HS-27A (cell line): Measurements from ENCODE around the gene SLC22A14.
"Not testable (repeated sequence)": the region's sequence is repeated elsewhere in the genome, so short reads cannot be mapped to it uniquely, and the experiment has no call there.

Source experiments
- DNase-seq: peaks from one replicate; pipeline ENCODE4 v3.0.0-alpha.2; 2012; ENCODE audit warnings: low read depth, missing footprints

Gene SLC22A14, protein sequence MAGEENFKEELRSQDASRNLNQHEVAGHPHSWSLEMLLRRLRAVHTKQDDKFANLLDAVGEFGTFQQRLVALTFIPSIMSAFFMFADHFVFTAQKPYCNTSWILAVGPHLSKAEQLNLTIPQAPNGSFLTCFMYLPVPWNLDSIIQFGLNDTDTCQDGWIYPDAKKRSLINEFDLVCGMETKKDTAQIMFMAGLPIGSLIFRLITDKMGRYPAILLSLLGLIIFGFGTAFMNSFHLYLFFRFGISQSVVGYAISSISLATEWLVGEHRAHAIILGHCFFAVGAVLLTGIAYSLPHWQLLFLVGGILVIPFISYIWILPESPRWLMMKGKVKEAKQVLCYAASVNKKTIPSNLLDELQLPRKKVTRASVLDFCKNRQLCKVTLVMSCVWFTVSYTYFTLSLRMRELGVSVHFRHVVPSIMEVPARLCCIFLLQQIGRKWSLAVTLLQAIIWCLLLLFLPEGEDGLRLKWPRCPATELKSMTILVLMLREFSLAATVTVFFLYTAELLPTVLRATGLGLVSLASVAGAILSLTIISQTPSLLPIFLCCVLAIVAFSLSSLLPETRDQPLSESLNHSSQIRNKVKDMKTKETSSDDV

DNA sequence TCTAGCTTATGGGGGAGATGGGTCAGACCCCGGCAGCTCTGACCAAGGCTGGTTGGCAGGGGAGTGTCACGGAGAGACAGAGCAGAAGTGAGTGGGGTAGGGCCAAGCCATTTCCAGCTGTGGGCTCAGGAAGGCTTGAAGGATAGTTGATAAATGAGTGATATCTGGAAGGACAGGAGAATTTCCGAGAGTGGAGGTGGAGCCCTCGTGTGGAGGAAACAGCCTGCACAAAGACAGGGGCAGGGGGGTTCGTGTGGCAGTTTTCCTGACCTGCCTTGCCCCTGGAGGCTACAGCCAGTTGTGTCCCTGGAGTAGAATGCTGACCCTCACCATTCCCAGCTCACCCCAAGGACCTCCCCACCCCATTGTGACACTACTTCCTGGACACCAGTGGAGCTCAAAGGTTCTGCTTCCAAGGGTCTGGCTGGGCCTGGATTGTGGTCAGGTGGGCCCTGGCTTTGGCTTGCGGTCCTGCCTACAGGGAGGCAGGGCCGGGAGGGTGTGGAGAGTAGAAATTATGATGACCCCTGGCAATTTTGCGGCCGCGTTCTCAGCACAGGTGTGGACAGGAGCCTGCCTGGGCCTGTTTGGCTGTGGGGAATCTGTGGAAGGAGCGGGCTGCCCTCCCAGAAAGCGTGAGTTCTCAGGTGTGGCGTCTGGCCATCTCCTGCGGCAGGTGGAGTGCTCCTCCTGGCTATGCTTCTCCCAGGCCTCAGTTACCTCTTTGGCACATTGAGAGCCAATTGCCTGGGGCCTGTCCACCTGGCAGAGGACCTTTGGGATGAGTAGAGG lies at the start of gene SLC22A14:
SLC22A14 (plus strand) TSS at position 400 of the 792 bp plus-strand sequence. CDS start 23,733 bp downstream, outside the sequence.
- no peak for DNase-seq

DNA sequence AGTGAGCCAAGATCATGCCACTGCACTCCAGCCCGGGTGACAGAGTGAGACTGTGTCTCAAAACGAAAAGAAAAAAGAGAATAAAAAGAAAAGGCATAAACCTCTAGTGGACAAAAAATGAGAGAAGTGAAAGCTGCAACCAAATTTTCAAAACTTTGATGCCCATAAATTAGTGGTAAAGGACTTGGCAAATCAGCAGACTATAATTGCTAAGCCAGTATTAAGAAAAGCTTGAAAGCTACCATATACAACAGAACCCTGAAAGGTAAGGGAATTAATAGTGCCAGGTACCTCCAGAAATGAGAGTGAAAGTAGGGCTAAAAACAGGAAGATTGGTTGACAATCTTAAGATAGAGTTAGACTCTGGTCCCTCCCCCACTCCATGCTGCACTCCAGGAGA lies 49.4 kb upstream of the SLC22A14 start:
- no peak for DNase-seq

DNA sequence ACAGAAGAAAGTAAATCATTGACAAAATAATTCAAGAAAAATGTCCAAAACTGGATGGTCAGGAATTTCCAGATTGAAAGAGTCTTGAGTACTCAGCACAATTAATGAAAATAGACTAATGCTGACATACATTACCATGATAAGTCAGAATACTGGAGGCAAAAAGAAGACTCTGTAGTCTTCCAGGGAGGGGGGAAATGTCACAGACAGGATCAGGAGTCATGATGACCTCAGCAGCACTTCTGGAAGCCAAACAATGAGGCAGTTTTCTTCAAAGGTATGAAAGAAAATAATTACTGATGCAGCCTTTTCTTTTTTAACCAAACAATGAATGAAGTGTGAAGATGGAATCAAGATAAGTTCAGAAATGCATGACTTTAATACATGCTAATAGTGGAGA lies 46.6 kb upstream of the SLC22A14 start:
- no peak for DNase-seq

DNA sequence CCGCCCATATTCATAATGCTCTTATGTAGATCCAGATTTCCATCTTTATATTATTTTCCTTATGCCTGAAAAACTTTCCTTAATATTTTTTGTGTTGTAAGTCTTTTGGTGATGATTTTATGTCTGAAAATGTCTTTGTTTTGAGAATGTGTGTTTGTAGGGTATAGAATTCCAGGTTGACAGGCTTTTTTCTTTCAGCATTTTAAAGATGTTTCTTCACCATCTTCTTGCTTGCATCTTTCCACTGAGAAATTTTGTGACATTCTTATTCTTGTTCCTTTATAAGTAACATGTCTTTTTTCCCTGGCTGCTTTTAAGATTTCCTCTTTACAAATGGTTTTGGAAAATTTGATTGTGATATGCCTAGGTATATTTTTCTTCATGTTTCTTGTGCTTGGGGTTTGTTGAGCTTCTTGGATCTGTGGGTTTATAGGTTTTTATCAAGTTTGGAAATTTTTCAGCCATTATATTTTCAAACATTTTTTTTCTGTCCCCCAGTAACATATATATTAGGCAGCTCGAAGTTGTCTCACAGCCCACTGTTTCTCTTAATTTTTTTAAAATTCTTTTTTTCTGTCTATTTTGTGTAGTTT lies 43.6 kb upstream of the SLC22A14 start:
- no peak for DNase-seq

DNA sequence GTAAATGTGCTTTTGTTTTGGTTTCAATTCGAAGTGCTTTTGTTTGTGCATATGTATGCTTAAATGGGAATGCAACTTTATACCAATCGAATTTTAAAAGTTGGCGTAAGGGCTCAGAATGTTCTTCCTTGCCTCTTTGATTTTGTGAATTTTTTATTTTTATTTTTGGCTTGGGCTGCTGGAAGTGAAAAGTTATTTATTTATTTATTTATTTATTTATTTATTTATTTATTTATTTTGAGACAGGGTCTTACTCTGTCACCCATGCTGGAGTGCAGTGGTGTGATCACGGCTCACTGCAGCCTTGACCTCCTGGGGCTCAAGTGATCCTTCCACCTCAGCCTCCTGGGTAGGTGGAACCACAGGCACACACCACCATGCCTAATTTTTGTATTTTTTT lies 39.3 kb upstream of the SLC22A14 start:
- not testable (repeated sequence) for DNase-seq

DNA sequence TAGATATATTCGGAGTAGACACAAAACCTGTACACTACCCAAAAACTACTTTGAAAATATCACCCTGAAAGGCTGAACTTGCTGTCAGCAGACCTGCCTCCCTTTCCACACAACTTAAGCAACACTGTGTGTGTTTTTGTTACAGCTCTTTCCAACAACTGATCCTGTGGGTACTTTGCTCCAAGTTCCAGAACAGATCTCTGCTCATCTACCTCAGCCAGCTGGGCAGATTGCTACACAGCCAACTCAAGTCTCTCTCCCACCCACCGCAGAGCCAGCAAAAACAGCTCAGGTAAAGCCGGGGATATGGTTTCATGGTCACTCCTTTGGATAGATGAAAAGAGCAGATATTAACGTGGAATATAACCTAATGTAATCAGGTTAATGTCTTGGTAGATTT lies 36.2 kb upstream of the SLC22A14 start:
- DNase-seq: no peak

DNA sequence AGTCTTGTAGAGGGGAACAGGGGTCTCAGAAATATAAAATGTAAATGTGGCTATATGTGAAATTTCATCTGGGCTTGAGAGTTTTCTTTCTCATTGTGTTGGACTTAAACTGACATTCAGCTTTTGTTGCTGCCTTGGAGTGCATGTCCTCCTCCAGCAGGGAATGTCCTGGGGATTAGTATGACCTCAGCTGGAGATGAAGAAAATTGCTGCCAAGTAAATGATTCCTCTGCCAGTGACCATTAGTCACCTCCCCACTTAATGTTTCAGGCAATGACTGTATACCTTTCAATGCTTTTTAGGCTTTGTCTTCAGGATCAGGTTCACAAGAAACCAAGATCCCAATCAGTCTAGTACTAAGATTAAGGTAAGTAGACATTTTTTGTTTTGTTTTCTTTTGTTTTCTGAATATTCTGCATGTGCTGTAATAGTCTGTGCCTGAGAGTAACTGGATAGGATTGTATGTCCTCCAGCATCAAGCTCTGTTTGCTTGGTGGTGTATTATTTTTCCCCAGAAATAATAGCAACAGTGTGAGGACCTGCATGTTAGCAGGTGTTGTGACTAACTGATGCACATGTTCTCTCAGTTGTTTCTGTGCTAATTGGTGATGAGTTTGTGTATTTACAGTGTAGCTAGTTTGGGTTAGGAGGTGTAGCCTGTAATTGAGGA lies 34.6 kb upstream of the SLC22A14 start:
- DNase-seq: peak; percentile 49

DNA sequence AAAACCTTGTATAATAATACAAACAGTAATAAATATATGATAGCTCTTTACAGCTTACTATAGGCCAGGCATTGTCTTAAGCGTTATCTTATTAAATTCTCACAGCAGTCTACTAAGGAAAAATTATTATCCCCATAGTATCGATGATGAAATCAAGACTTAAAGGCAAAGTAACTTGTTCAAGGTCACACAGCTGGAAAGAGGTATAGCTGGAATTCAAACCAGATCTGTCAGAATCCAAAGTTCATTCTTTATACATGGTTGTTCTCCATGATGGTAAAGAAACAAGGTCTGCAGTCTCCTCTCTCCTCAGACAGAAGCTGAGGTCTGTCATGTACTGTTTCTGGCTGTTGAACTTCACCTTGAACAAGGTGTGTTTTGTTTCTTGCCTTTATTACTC lies 31.9 kb upstream of the SLC22A14 start:
- no peak for DNase-seq

DNA sequence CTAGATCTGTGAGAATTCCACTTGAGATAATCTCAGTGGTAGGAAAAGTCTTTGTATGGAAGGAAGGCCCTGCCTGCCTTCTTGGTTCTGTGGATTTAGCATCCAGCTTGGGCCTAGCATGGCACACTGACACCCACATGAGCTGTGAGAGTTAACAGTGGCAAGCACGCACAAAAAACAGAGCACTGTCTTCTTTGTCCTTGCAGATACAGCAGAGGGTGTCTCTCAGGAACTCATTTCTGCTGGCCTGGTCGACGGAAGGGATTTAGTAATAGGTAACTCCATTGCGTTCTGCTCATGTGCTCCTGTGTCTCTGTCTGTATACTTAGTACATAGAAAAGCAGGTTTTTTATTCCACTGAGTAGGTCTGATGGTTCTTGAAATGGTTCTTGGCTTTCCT lies 30.9 kb upstream of the SLC22A14 start:
- DNase-seq: no peak

DNA sequence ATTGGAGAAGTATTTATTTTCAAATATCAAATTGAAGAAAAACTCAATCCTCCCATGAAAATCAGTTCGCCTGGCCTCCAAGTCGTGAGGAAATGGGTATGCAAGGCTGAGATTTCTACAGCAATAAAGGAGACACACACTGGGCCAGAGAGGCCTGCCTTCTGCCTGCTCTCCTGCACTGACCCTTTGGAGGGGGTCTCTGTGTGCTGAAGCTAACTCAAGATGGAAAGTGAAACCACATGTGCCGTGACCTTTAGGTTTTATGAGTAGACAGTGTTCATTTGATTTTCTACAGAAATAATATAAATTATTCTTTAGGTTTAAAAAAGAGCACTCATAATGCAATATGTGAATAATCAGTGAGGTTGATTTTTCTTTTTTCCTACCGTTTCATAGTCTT lies 28.4 kb upstream of the SLC22A14 start:
- no peak for DNase-seq

DNA sequence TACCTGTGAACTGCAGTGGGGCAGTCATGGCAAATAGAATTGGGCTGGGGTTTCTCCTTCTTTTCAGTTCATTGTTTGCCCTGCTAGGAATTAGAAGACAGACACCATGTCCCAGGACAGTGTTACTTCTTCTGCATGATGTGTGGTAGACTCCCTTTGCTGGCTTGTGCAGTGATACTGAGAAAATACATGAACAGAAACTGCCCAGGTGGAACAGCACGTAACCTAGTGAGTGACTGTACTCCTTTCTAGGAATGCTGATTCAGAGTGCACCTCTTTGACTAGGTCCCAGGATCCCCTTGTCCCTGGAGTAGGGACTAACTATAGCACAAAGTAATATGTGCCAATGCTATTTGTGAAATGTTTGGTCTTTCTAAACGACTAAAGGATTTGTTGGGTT lies 27.2 kb upstream of the SLC22A14 start:
- DNase-seq: no peak

DNA sequence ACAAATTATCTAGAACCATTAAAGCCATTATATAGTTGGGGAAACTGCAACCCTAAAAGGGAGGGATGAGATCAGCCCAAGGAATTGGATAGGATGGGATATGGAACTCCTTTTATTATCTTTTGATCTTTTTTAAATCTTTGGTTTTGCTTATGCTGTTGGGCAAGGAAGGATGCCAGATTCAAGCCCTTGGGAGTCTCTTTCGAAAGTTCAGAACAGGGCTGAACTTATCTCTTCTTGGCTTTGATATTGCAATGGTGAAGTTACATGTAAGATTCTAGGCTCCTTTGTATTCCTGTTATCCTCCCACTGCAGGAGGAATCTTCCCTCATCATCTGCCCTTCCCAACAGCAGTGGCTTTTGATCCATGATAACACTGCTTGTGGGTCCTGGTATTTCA lies 26.5 kb upstream of the SLC22A14 start:
- no peak for DNase-seq

DNA sequence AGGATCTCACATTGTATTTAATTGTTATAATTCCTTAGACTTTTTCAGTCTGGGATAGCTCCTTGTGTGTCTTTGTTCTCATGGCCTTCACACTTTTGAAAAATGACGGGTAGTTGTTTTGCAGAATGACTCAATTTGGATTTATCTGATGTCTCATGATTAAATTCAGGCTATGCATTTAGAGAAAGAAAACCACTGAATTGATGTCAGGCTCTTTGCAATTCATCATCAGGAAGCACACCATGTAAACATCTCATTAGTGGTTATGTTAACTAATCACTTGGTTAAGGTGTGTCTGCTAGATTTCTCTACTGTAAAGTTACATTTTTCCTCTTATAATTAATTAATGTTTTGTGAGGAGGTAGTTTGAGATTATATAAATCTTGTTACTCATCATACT lies 24.5 kb upstream of the SLC22A14 start:
- DNase-seq: no peak

DNA sequence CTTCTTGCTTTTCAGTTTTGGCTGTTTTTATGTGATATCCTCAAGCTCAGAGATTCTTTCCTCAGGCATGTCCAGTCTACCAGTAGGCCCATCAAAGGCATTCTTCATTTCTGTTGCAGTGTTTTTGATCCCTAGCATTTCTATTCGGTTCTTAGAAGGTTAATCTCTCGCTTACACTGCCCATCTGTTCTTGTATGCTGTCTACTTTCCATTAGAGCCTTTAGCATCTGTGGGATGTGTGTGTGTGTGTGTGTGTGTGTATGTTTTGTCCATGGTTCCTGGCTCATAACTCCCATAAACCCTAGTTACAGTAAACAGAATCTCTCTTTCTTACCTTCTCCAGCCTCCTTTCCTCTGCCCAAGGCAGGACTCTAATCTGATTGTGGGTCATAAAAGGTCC lies 21.6 kb upstream of the SLC22A14 start:
- DNase-seq: no peak

DNA sequence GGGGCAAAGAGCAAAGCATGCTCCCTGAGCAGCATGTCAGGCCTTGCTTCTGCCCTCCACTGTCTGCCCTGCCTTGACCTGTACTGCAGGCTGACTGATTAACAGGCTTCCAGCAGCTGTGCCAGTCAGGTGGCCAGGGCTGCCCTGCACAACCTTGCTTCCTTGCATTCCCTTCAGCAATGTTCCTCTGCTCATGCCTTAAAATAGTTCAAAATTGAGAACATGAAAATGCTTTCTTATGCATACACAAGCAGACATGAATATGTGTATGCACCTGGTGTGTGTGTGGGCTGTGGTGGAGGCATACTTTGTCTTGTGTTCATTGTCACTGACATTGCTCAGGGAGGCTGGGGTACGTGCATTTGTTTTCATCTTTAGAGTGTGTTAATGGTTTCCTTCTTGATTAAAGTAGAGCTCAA lies 17.7 kb upstream of the SLC22A14 start:
- no peak for DNase-seq

DNA sequence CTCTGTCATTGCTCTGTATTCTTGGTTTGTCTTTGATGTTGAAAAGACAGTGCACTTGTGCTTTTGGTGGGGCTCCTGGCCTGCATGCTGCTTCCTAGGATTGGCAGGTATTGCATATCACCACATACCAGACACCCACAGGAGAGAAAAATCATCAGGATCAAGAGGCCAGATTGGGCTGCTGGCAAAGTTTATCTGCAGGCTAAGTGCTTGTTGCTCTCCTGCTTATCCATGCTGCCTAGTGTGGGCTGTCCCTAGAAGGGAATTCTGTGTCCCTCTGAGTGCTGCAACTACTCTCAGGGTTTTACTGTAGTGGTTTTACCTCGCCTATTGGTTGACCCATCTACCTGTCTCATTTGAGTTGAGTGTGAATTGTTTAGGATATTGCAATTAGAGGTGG lies 17.3 kb upstream of the SLC22A14 start:
- DNase-seq: no peak

DNA sequence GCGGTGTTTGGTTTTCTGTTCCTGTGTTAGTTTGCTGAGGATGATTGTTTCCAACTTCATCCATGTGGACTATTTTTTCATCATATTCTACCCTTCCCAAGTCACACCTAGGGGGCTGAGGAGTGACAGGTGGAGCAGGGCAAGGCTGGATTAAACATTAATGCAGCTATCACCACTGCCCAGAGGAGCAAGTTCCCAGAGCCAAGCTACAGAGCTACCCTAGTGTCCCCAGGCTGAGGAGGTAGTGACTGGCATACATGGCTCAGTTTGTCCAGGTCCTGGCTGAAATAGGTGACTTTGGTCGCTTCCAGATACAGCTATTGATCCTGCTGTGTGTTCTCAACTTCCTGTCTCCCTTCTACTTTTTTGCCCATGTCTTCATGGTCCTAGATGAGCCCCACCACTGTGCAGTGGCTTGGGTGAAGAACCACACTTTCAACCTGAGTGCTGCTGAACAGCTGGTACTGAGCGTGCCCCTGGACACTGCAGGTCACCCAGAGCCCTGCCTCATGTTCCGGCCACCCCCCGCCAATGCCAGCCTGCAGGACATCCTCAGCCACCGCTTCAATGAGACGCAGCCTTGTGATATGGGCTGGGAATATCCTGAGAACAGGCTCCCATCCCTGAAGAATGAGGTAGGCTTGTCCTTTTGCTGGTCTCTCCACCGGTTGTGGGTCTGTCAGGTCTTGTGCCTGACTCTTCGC lies 16.3 kb upstream of the SLC22A14 start, which contains the start of gene SLC22A13:
SLC22A13 (plus strand) TSS at position 209 of the 704 bp plus-strand sequence; CDS start at position 258, 49 bp downstream.
- DNase-seq: no peak

DNA sequence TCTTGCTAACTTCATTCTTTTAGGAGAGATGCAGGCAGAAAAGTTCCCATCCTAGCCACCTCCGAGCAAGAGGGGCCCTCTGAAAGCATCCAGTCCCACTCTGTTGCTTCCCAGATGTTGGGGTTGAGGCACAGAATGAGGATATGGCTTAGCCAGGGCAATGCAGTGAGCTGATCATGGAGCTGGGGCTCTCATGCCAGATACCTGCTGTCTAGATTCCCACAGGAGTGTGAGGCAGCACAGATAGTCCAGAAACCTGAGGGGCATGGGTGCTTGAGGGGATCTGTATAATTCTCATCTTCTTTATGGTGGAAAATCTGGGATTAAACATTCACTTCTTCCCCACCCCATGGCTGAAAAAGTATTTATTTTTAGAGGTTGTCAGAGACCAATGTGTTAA lies 15.3 kb upstream of the SLC22A14 start:
- DNase-seq: no peak

DNA sequence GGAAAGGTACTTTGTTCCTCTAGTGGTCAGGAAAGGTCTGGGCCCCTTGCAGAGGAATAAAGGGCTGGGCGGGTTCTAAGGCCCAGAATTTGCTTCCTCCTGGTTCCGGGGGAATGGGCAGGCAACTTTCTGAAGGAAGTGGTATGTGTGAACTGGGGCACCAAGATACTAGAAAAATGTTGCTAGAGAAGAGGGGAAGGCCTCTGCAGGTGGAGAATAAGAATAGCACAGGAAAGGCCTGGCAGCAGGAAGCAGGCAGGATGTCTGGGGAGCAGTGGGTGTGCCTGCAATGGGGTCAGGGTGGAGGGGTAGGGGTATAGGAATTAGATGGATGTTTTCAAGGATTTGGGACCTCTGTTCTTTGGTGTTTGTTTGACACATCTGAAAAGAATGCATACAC lies 14.4 kb upstream of the SLC22A14 start:
- DNase-seq: no peak

DNA sequence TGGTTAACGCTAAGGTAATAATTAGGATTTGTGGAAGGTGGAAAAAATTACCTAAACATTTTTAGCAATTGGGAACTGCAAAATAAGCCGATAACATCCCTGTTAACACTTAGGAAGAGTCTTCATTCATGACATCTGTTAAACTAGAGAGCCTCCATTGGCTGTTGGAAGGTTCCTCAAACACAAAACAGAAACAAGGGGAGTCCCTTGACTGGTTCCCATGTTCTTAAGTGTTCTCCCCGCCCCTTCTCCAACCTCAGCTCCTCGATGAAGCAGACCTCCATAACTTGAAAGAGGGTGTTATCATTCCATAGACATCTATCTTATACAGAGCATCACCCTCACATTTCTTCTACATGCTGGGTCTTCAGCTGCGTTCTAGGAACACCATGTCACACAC lies 14.0 kb upstream of the SLC22A14 start:
- no peak for DNase-seq

DNA sequence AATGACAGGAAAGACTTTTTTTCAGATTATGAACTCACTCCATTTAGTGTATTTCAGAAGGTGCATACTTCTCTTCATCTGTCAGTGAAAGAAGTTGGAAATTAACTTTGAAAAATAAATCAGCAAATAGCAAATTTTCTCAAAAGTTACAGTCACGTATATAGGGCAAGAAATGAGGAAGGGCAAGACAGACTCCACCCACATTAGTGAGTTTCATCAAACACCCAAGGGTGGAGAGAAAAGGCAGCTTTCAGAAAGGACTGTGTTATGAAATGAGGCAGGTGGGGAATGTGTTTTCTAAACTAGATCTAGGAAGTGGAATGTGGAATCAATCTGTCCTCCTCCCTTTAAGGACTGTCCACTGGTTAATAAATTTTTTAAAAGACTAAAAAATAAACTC lies 13.6 kb upstream of the SLC22A14 start:
- no peak for DNase-seq
